BJ (cell line): ENCODE measurements around the gene GAP43. TPM values are rescaled to one million over a fixed set of nuclear protein-coding genes. Genes with fewer than 3 reads are reported as not detected.

Experiments
- CTCF ChIA-PET: fragments of 350-600 bp; formaldehyde crosslinking; extraction: SDS; loops from one replicate; lab custom pipeline; 2021; ENCODE audit warnings: antibody characterized with exemption, inconsistent platforms; lab: Yijun Ruan, JAX
- POLR2A ChIA-PET: fragments of 300-600 bp; sonication (Branson Sonifier 250); formaldehyde crosslinking; extraction: SDS; loops from one replicate; lab custom pipeline; 2021; ENCODE audit warnings: antibody characterized with exemption; lab: Charles Lee
- DNase-seq: peaks from one replicate; pipeline ENCODE4 v3.0.0-alpha.2; 2011; ENCODE audit warnings: low read depth
- H3K27me3 ChIP-seq: 2 replicates; pipeline ENCODE4 v1.6.0; 2011; ENCODE audit warnings: low read length; ENCODE audit not compliant: control insufficient read depth, insufficient read depth
- H3K36me3 ChIP-seq: 2 replicates; pipeline ENCODE4 v1.5.1; 2011; ENCODE audit warnings: low read length; ENCODE audit not compliant: control insufficient read depth, insufficient read depth
- H3K4me3 ChIP-seq: 2 replicates; pipeline ENCODE4 v1.5.1; 2011; ENCODE audit warnings: low read depth, mild to moderate bottlenecking, control low read depth, low read length
- polyA minus RNA-seq: library from RNA; depleted of rRNA, polyadenylated mRNA; stranded (reverse); fragments of >200 nt; gene quantifications from 2 replicates; pipeline ENCODE4 v1.2.3, GENCODE V29; 2011; rRNA and poly(A)+ RNA removed
- polyA plus RNA-seq: library from polyadenylated mRNA; depleted of rRNA; stranded (reverse); fragments of >200 nt; gene quantifications from 2 replicates; pipeline ENCODE4 v1.2.3, GENCODE V29; 2011; rRNA removed
- TF ChIP-seq, protein P1 (sequence below): IDR thresholded peaks from 2 replicates; pipeline ENCODE4 v1.5.1; 2011; ENCODE audit warnings: low read depth, mild to moderate bottlenecking, control low read depth, inconsistent platforms, low read length, moderate library complexity; ENCODE audit not compliant: insufficient read depth

Gene GAP43, protein sequence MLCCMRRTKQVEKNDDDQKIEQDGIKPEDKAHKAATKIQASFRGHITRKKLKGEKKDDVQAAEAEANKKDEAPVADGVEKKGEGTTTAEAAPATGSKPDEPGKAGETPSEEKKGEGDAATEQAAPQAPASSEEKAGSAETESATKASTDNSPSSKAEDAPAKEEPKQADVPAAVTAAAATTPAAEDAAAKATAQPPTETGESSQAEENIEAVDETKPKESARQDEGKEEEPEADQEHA
- polyA plus RNA-seq (0.12 and 0.33 TPM in 2 replicates), polyA minus RNA-seq (not detected in 2 replicates)

DNA sequence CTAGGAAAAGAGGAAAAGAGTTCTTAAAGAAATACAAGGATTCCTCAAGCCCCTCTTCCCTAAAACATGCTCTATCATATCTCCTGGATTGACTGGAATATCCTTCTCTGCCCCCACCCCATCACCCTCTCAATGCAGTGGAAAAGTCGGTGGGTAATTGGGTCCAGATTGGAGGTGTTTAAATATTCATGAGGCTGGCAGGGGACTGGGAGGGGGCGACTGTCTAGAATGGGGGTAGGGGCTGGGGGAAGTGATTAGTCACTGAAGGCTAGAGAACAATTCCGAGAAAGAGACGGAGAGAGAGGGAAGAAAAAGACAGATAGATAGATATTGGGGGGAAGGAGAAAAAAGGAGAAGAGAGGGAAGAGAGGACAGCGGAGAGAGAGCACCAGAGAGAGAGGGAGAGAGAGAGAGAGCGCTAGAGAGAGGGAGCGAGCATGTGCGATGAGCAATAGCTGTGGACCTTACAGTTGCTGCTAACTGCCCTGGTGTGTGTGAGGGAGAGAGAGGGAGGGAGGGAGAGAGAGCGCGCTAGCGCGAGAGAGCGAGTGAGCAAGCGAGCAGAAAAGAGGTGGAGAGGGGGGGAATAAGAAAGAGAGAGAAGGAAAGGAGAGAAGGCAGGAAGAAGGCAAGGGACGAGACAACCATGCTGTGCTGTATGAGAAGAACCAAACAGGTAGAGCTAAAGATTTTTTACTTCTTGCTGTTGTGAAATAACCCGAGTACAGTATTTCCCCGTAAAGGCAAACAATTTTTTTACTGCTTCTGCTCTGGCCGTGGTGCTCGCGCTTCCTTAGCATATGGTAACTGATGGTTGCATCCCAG is at the start of gene GAP43:
GAP43 (plus strand) TSS at position 467 of the 825 bp plus-strand sequence; CDS start at position 647, 180 bp downstream.
- H3K36me3 ChIP-seq, result no peaks in the 10 kb centered on the region
- TF ChIP-seq, protein P1, sequence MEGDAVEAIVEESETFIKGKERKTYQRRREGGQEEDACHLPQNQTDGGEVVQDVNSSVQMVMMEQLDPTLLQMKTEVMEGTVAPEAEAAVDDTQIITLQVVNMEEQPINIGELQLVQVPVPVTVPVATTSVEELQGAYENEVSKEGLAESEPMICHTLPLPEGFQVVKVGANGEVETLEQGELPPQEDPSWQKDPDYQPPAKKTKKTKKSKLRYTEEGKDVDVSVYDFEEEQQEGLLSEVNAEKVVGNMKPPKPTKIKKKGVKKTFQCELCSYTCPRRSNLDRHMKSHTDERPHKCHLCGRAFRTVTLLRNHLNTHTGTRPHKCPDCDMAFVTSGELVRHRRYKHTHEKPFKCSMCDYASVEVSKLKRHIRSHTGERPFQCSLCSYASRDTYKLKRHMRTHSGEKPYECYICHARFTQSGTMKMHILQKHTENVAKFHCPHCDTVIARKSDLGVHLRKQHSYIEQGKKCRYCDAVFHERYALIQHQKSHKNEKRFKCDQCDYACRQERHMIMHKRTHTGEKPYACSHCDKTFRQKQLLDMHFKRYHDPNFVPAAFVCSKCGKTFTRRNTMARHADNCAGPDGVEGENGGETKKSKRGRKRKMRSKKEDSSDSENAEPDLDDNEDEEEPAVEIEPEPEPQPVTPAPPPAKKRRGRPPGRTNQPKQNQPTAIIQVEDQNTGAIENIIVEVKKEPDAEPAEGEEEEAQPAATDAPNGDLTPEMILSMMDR, result no peak
- H3K27me3 ChIP-seq, result peaks cover 3% of the 10 kb centered on the region; the same call in 1 of the 2 replicates
- POLR2A ChIA-PET, result interaction anchor here (0.7 kb wide), 1 partner anchor 31 kb away, joined by 11 read pairs; no protein-coding TSS in a partner anchor
- H3K4me3 ChIP-seq, result peak within 1 kb of the TSS; percentile 35
- DNase-seq, result peak; percentile 29
- CTCF ChIA-PET, result interaction anchor here (0.6 to 0.7 kb wide), 3 partner anchors 162 to 1094 kb away, joined by 3 to 5 read pairs (median 4); no protein-coding TSS in a partner anchor

DNA sequence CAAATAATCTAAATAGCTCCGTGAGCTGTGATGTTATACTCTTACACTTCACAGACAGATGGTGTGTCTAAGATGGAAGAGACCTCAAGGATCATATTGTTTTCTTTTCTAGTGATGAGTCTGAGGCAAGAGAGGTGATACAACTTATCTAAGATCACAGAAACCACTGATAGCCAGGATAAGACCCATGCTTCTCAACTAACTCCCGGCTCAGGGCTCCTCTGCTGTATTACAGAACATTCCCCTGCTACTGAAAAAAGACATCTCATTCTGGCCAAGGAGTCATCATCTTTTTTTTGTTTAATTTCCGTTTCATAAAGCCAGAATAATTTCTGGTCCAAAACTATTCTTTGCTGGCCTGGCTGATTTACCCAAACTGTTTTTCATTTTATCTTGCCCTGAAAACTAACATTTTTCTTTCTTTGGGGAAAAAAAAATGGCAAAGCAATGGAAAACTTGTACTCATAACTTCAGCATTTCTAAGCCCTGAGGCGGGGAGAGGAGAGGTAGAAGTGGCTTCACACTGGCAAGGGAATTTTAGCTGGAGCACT is 46.9 kb upstream of the GAP43 start:
- H3K4me3 ChIP-seq, result no peak overlapping the region
- no peaks in the 10 kb centered on the region for H3K27me3 ChIP-seq
- CTCF ChIA-PET, result no interaction called here
- POLR2A ChIA-PET, result no interaction called here
- H3K36me3 ChIP-seq, result no peaks in the 10 kb centered on the region
- TF ChIP-seq, protein P1, result no peak
- no peak for DNase-seq

DNA sequence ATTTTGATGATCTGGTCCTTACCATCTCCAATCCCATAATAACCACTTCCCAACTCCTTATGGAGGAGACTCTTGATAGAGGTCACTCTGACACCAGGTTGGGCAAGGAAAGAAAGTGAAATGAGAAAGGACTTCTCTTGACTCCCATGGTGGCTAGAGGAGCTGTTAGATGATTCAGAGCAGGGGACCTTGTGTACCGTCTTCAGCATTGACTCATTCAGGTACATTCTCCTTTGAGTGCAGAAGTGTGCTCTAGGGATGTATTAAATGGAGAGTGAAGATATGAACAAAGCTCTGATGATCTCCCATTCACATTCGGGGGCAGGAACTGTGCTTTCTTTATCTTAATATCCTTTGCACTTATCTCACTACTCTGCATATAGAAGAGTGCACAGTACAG is 46.3 kb upstream of the GAP43 start:
- H3K36me3 ChIP-seq, result no peaks in the 10 kb centered on the region
- no peak for DNase-seq
- ChIA-PET CTCF (no interaction called here), POLR2A (no interaction called here)
- H3K27me3 ChIP-seq, result no peaks in the 10 kb centered on the region
- no peak overlapping the region for H3K4me3 ChIP-seq
- TF ChIP-seq, protein P1, result no peak

DNA sequence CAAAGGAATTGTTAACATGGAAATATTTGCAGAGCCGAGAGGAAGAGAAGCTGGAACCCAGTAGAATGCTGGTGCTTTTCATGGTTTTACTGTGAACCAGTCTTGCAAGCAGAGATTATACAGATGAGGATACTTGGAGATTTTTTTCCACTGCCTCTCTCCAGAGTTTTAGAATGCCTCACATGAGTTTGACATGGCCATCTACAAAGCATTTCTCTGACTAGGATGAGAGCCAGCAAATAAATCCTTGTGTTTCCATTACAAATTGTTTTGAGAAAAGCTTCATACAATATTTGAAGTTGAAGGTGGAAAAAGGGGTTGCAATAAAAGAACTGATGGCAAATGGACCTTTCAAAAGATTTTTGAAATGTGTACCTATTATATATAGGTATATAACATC is 45.0 kb upstream of the GAP43 start:
- POLR2A ChIA-PET, result no interaction called here
- Histone ChIP-seq H3K36me3 (no peaks in the 10 kb centered on the region), H3K4me3 (no peak overlapping the region), H3K27me3 (no peaks in the 10 kb centered on the region)
- DNase-seq, result no peak
- CTCF ChIA-PET, result interaction anchor here (0.8 kb wide), 1 partner anchor 29 kb away, joined by 3 read pairs; no protein-coding TSS in a partner anchor
- TF ChIP-seq, protein P1, result no peak

DNA sequence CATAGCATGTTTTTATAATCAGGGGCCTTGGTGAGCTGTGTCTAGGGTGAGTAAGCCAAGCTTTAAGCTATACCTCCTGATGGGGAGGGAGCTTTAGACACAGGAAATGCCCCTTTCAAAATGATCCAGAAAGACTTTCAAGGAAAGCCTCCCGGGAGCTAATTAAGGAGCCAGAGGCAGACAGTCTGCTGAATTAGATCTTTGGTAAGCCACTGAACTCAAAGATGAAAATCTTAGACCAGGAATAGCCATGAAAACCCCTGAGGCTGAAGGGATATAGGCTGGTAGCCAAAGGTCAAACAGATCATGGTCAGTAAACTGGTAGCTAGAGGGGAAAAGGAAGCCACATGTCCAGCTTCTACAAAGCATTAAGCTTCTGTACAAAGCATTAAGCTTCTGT is 42.7 kb upstream of the GAP43 start:
- TF ChIP-seq, protein P1, result no peak
- no peak for DNase-seq
- Histone ChIP-seq H3K4me3 (no peak overlapping the region), H3K27me3 (no peaks in the 10 kb centered on the region), H3K36me3 (no peaks in the 10 kb centered on the region)
- ChIA-PET POLR2A (no interaction called here), CTCF (interaction anchor here (0.6 to 1.8 kb wide), 2 partner anchors 112 to 224 kb away, joined by 3 read pairs; no protein-coding TSS in a partner anchor)
